HG02943 (cell line): Measurements from ENCODE around the gene ANKRD52.
A peak's percentile ranks its signal among the peaks of the same experiment; 100 is the strongest.
"Not testable (repeated sequence)": the region's sequence is repeated elsewhere in the genome, so short reads cannot be mapped to it uniquely, and the experiment has no call there.

Experiments used
- ATAC-seq: cut with Tn5 transposase; IDR thresholded peaks from one replicate; pipeline ENCODE4 v1.9.1; 2021; ENCODE audit warnings: mild to moderate bottlenecking, low read depth, moderate library complexity; ENCODE audit not compliant: unreplicated experiment

Gene ANKRD52

DNA sequence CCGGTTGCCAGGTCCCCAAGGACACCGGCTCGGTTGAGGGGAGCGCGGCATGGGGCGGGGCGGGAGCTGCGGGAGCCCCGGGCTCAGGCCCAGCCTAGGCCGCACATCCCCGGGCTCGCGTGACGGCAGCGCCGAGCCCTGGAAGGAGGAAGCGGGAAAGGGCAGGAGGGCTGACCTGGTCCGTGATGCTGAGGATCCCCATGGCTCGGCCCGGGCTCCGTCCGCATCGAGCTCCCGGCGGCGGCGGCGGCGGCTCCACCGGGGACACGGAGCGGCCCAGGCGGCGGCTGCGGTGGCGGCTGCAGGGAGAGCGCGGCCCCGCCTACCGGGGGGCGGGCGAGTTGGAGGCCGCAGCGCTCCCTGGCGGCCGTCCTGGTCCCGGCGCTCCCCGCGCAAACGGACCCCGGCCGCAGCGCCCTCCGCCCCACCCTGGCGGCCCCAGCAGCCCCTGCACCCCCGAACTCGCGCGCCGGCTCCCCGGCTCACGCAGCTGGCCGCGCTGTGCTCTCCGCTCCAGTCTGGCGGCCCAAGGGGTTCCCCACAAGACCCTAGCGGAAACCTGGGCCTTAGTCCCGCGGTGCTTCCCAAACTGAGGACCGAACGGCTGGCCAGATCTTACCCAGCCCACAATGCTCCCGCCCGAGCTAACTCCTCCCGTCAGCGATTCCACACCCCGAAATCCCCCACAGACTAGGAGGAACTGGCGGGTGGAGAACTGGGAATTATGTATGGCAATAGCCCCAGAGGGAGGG, at the start of gene ANKRD52:
ANKRD52 (minus strand) TSS at position 317 of the 752 bp plus-strand sequence; CDS start at position 202, 115 bp downstream.
- ATAC-seq, result peak; percentile 83

GRCh38 chr12:56307221-56307965, 49.2 kb upstream of the ANKRD52 start:
- no peak for ATAC-seq

- no peak for ATAC-seq
Observed at GRCh38 chr12:56304872-56305590, 46.8 kb upstream of the ANKRD52 start.

- no peak for ATAC-seq
Observed at GRCh38 chr12:56304276-56304675, 46.1 kb upstream of the ANKRD52 start.

DNA sequence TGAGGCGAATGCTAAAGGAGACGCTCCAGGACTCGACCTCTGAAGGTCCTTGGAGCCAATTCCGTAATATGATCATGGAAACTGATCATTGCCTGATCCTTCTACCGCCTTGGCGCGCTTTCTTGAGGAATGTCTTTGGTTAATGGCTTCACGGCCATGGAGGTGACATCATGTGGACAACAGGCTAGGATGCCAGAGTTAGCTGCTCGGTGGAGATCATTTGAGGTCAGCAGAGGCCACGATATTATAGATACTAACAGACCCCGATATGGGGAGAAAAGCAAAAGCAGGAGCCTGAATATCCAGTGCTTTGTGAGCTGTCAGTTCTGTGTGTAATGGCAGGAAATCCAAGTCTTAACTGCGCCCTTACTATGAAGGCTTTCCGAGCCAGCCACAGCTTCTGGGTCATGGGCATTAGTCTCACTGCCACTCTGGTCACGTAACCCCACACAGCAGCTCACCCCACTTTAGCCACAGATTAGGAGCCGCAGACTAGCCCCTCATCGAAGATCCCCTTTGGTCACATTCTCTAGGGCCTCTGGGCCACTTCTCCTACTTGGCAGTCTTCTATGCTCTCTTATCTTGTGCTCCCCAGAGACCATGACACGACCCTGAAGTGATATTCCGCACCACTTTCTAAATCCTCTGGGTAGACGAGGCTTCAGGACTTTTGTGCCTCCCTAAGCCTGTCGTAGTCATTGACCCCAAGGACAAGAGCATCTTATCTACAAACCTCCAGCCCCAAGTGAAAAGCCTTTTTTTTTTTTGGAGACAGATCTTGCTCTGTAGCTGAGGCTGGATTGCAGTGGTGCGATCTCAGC, 42.7 kb upstream of the ANKRD52 start:
- ATAC-seq, result peak; percentile 2

DNA sequence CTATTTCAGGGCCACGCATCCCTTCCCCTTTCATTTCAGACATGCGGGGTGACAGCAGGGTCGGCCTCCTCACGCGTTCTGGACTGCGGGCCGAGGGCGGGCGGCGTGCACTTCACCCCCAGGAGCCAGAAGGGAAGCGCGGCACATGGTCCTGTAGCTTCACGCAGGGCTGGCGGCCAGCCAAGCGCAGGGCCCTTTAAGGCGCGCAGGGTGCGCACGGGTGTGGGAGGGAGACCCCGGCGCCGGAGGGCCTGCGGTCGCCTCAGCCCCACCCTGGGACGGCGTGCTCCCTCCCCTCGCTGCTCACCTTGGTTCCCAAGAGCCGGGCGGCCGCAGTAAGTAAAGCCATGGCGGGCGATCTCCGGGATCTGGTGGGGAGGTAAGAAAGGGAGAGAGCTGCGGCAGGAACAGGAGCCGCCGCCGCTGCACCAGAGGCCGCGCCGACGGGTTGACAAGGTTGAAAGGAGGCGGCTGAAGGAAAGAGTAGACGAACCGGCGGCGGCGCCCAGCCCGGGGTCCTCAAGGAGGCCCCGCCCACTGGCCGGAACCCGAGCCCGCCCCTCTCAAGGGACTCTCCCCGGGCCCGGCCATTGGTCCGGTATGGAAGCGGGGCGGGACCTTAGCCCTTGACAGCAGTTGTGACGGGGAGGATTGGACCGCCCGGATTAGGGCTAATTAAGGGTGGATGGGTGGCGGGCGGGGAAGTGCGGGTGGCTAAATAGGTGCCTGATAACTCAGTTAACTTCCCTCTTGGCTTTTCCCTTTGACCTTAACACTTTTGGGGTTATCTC, 41.9 kb upstream of the ANKRD52 start, which contains the start of gene CS:
CS (minus strand) TSS at position 478 of the 791 bp plus-strand sequence; CDS start at position 349, 129 bp downstream.
- ATAC-seq, result peak; percentile 88

GRCh38 chr12:56299308-56299852, 41.2 kb upstream of the ANKRD52 start:
- no peak for ATAC-seq

DNA sequence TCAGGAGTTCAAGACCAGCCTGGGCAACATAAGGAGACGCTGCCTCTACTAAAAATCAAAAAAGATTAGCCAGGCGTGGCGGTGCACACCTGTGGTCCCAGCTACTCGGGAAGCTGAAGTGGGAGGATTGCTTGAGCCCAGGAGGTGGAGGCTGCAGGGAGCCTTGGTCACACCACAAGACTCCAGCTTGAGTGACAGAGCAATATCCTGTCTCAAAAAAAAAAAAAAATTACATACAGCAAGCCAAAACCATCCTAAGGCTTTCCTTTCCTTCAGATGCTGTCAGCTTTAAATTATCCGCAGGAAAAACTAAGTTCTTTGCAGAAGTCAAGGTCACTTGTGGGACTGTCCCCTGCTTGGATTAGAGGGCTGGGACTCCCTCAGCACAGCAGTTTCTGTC, 40.6 kb upstream of the ANKRD52 start:
- ATAC-seq, result no peak

DNA sequence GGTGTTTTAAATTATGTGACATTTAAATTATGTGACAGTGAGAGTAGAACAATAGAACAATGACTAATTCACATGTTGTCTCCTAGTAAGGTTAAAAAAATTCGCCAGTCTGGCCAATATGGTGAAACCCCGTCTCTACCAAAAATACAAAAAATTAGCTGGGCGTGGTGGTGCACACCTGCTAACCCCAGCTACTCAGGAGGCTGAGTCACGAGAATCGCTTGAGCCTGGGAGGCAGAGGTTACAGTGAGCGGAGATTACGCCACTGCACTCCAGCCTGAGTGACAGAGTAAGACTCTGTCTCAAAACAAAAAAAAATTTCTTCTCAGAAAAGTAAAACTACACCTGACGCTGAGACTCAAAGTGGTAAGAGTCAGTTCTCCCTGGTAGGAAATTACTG, 39.2 kb upstream of the ANKRD52 start:
- ATAC-seq, result no peak

GRCh38 chr12:56296295-56296694, 38.1 kb upstream of the ANKRD52 start:
- no peak for ATAC-seq

DNA sequence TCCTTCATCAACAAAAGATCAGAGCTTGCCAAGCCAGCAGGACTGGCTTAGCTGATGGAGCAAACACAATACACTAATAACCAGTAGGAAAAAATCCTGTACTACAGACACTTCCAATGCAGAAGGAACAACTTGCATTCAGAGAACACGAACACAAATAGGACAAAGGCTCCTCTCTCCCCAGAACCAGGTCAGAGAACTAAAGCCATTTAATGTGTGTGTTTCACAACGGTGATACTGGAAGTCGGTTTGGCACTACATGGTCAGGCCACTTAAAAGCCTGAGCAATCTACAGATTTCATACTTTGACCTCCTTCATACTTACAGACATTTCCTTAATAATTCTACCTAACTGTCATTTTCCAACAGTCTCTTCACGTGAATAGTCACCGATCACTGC, 35.6 kb upstream of the ANKRD52 start:
- no peak for ATAC-seq

- no peak for ATAC-seq
Observed at GRCh38 chr12:56288705-56289387, 30.7 kb upstream of the ANKRD52 start.

GRCh38 chr12:56286044-56286830, 28.1 kb upstream of the ANKRD52 start:
- ATAC-seq, result no peak

DNA sequence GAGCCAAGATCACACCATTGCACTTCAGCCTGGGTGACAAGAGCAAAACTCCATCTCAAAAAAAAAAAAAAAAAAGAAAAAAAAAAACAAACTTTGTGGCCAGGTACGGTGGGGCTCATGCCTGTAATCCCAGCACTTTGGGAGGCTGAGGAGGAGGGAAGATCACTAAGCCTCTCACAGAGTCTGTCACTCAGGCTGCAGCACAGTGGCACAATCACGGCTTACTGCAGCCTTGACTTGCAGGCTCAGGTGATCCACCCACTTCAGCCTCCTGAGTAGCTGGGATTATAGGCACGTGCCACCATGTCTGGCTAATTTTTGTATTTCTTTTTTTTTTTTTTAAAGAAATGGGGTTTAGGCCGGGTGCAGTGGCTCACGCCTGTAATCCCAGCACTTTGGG, 26.1 kb upstream of the ANKRD52 start:
- ATAC-seq, result not testable (repeated sequence)

DNA sequence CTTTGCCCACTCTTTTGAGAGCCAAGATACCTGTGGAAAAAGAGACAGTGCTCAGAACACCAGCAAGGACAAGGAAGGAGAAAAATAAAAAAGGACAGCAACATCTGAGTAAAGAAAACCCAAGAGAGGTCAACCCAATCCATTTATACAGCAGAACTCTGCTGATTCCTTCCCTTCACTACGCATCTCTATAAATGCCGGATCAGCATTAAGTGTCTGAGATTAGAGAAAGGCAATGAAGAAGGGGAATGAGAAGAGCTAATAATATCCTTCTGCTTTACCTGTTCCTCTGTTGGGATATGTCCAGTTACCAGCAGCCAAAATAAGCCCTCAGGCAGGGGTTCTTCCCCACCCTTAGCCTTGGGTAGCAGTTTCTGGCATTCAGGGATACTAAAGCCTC, 24.4 kb upstream of the ANKRD52 start:
- ATAC-seq, result no peak

GRCh38 chr12:56282030-56282429, 23.8 kb upstream of the ANKRD52 start:
- no peak for ATAC-seq

DNA sequence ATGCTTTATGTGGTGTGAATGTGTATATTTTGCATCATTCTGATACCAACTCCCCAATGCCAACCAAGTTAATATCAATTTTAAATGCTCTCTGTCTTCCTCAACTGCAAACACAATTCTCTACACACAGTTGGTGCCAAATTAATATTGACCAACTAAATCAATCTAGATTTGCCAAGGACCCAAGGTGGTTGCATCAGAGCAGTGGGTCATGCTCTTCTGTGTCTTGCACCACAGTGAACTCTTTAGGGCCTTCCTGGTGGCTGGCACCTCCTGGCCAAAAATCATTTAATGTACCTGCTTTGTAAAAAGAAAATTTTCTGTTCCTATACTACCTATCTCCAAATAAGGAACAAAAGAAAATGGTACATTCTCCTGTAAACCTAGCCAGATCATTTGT, 22.7 kb upstream of the ANKRD52 start:
- no peak for ATAC-seq

- ATAC-seq, result no peak
Observed at GRCh38 chr12:56278905-56279304, 20.7 kb upstream of the ANKRD52 start.
